Colonic mucosa (tissue), 4 donors: ENCODE measurements around the gene DALRD3. TPM values are rescaled to one million over a fixed set of nuclear protein-coding genes. Genes with fewer than 3 reads are reported as not detected.
A peak's percentile ranks its signal among the peaks of the same experiment; 100 is the strongest.

Experiments used
- DNase-seq: peaks from one replicate; pipeline ENCODE4 v3.0.0-alpha.2; 2020
- H3K27ac ChIP-seq: fragments of 200-600 bp; one replicate; pipeline ENCODE4 v1.8.0; 2021
- H3K27me3 ChIP-seq: fragments of 200-600 bp; one replicate; pipeline ENCODE4 v1.8.0; 2021
- H3K36me3 ChIP-seq: fragments of 200-600 bp; one replicate; pipeline ENCODE4 v1.8.0; 2021
- H3K4me1 ChIP-seq: fragments of 200-600 bp; one replicate; pipeline ENCODE4 v1.8.0; 2021; ENCODE audit warnings: mild to moderate bottlenecking
- H3K4me3 ChIP-seq: fragments of 200-600 bp; one replicate; pipeline ENCODE4 v1.8.0; 2021
- H3K9ac ChIP-seq, 2 donors: one replicate each; pipeline ENCODE4 v1.7.0; 2013; ENCODE audit warnings: control low read depth in 2 of 2, low read depth in 2 of 2, low read length in 2 of 2
- H3K9me3 ChIP-seq: fragments of 200-600 bp; one replicate; pipeline ENCODE4 v1.8.0; 2021
- intact Hi-C: fragments of 100-400 bp; cut with DNase I; formaldehyde crosslinking; loops from one replicate; pipeline ENCODE4 v1.14.1; 2022
- total RNA-seq, 2 donors: library from RNA; stranded (reverse); fragmentation: NEBNext Ultra II Directional in 1 of 2; extraction: Animal tissue kit (Norgen Biotek cat#: 25700) in 1 of 2; gene quantifications; one replicate each; pipeline ENCODE4 v1.2.1, GENCODE V29; 2021
- TF ChIP-seq, protein P1 (sequence below): fragments of 200-600 bp; IDR thresholded peaks from one replicate; pipeline ENCODE4 v1.8.0; 2022; ENCODE audit warnings: antibody characterized with exemption, mild to moderate bottlenecking
- donor health status: healthy.
- donor health status: DM: no; HTN: no; CAD: no.
- donor health status: DM: no; HTN: no; CAD: no.

DALRD3 gene
- total RNA-seq, 2 donors from 2014 or later, result 22.0 to 23.5 TPM

DNA sequence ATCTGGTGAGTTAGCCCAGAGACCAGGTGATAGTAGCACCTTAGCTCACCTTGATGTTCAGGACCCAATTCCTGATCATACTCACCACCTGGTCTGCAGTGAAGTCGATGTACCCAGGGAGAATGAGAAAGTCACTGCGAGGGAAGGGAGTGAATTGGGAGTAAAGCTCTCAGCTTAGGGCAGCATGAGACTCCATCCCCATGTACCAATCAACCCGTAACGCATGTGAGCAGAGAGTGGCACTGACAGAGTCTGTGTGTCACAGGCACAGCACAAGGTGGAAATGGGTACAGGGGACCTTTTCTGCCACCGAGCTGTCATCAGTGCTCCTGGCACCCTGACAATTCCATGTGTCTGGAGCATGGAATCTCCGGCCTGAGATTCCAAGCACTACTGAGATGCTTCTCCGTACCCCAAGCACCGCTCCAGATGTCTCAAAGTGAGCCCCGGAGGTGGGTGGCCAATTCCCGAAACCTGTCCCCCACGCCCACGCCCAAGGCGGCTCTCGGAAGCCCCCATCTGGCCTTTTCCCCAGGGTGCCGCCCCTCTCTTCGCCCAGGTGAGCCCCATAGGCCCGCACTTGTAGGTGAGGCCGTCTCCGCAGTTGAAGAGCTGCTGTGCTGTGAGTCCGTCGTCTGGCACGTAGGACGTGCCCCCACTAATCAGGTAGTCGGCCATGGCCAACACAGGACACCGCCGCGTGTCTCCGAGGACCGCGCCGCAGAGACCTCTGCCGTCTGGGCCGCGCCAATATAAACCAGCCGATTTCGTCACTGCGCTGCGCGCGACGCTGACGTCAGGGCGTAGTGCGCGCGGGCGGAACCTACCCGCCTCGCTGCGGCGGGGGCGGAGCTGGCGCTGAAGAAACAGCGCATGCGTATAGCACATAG is 10.5 kb upstream of the DALRD3 start, which contains the start of gene IMPDH2:
TSS of gene IMPDH2 (minus strand) at position 726 of the 890 bp plus-strand sequence. CDS start at position 678, 48 bp downstream.
- intact Hi-C loops, result no loop called here
- peak within 1 kb of the TSS; percentile 91 to 97 for H3K9ac ChIP-seq
- no peaks in the 10 kb centered on the region for H3K27me3 ChIP-seq
- peak; percentile 94 for DNase-seq
- H3K27ac ChIP-seq, result peak within 1 kb of the TSS; percentile 77
- peaks cover 7% of the 10 kb centered on the region for H3K4me1 ChIP-seq
- peaks cover 17% of the 10 kb centered on the region for H3K36me3 ChIP-seq
- H3K4me3 ChIP-seq, result peak within 1 kb of the TSS; percentile 66
- TF ChIP-seq, protein P1, sequence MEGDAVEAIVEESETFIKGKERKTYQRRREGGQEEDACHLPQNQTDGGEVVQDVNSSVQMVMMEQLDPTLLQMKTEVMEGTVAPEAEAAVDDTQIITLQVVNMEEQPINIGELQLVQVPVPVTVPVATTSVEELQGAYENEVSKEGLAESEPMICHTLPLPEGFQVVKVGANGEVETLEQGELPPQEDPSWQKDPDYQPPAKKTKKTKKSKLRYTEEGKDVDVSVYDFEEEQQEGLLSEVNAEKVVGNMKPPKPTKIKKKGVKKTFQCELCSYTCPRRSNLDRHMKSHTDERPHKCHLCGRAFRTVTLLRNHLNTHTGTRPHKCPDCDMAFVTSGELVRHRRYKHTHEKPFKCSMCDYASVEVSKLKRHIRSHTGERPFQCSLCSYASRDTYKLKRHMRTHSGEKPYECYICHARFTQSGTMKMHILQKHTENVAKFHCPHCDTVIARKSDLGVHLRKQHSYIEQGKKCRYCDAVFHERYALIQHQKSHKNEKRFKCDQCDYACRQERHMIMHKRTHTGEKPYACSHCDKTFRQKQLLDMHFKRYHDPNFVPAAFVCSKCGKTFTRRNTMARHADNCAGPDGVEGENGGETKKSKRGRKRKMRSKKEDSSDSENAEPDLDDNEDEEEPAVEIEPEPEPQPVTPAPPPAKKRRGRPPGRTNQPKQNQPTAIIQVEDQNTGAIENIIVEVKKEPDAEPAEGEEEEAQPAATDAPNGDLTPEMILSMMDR, result no peak
- H3K9me3 ChIP-seq, result no peaks in the 10 kb centered on the region

GRCh38 chr3:49028298-49028672 is 9.9 kb upstream of the DALRD3 start:
- Histone ChIP-seq H3K9ac (peak overlapping the region; percentile 91 to 97), H3K9me3 (no peaks in the 10 kb centered on the region), H3K4me1 (peaks cover 8% of the 10 kb centered on the region), H3K27ac (peak overlapping the region; percentile 77), H3K4me3 (peak overlapping the region; percentile 66), H3K27me3 (no peaks in the 10 kb centered on the region), H3K36me3 (peaks cover 14% of the 10 kb centered on the region)
- no peak for DNase-seq
- TF ChIP-seq, protein P1, result no peak
- intact Hi-C loops, result no loop called here

- Histone ChIP-seq H3K27me3 (no peaks in the 10 kb centered on the region), H3K4me3 (no peak overlapping the region), H3K27ac (no peak overlapping the region), H3K4me1 (peaks cover 15% of the 10 kb centered on the region), H3K36me3 (peaks cover 8% of the 10 kb centered on the region), H3K9ac (peak overlapping the region in 1 of 2 donors; percentile 91), H3K9me3 (no peaks in the 10 kb centered on the region)
- TF ChIP-seq, protein P1, result no peak
- intact Hi-C loops, result no loop called here
- no peak for DNase-seq
Observed at GRCh38 chr3:49027634-49028033, 9.3 kb upstream of the DALRD3 start.

GRCh38 chr3:49026536-49026935 is 8.2 kb upstream of the DALRD3 start:
- Histone ChIP-seq H3K4me3 (no peak overlapping the region), H3K27me3 (no peaks in the 10 kb centered on the region), H3K27ac (no peak overlapping the region), H3K4me1 (peaks cover 15% of the 10 kb centered on the region), H3K9me3 (no peaks in the 10 kb centered on the region), H3K36me3 (peaks cover 4% of the 10 kb centered on the region), H3K9ac (no peak overlapping the region)
- no peak for DNase-seq
- intact Hi-C loops, result no loop called here
- TF ChIP-seq, protein P1, result no peak

GRCh38 chr3:49025793-49026520 is 7.6 kb upstream of the DALRD3 start:
- Histone ChIP-seq H3K27ac (no peak overlapping the region), H3K4me1 (peaks cover 15% of the 10 kb centered on the region), H3K9ac (no peak overlapping the region), H3K4me3 (no peak overlapping the region), H3K36me3 (peaks cover 4% of the 10 kb centered on the region), H3K9me3 (no peaks in the 10 kb centered on the region), H3K27me3 (no peaks in the 10 kb centered on the region)
- TF ChIP-seq, protein P1, result no peak
- no peak for DNase-seq
- intact Hi-C loops, result no loop called here
